IPS-18c (cell line): ENCODE results near the gene ESAM.
"Not testable (repeated sequence)": the region's sequence is repeated elsewhere in the genome, so short reads cannot be mapped to it uniquely, and the experiment has no call there.

ENCODE experiments used
- H3K4me3 ChIP-seq: 2 replicates; pipeline ENCODE4 v1.7.0; 2013; ENCODE audit warnings: low read depth, mild to moderate bottlenecking, low read length, moderate library complexity; ENCODE audit not compliant: insufficient read depth
- H3K9me3 ChIP-seq: one replicate; pipeline ENCODE4 v1.6.1; 2013; ENCODE audit warnings: mild to moderate bottlenecking, low read length, moderate library complexity; ENCODE audit not compliant: control insufficient read depth, insufficient read depth

The ESAM gene

GRCh38 chr11:124783002-124783401 is 20.9 kb upstream of the ESAM start:
- no peaks in the 10 kb centered on the region for H3K9me3 ChIP-seq
- no peak overlapping the region for H3K4me3 ChIP-seq

- Histone ChIP-seq H3K4me3 (no peak overlapping the region), H3K9me3 (no peaks in the 10 kb centered on the region)
These were observed 17.5 kb upstream of the ESAM start for GRCh38 chr11:124779568-124779967.

- H3K4me3 ChIP-seq: no peak overlapping the region
- no peaks in the 10 kb centered on the region for H3K9me3 ChIP-seq
These were observed 16.2 kb upstream of the ESAM start for GRCh38 chr11:124778281-124778680.

- H3K4me3 ChIP-seq: no peak overlapping the region
- H3K9me3 ChIP-seq: no peaks in the 10 kb centered on the region
These were observed 15.0 kb upstream of the ESAM start for GRCh38 chr11:124776865-124777645.

GRCh38 chr11:124770959-124771358 is 8.9 kb upstream of the ESAM start:
- not testable (repeated sequence) for H3K9me3 ChIP-seq, H3K4me3 ChIP-seq

- H3K9me3 ChIP-seq: no peaks in the 10 kb centered on the region
- H3K4me3 ChIP-seq: no peak overlapping the region
These were observed 8.0 kb upstream of the ESAM start for GRCh38 chr11:124769806-124770774.

- Histone ChIP-seq H3K9me3 (no peaks in the 10 kb centered on the region), H3K4me3 (no peak overlapping the region)
These were observed 6.8 kb upstream of the ESAM start for GRCh38 chr11:124768914-124769313.

- H3K4me3 ChIP-seq: no peak overlapping the region
- H3K9me3 ChIP-seq: no peaks in the 10 kb centered on the region
These were observed 4.1 kb upstream of the ESAM start for GRCh38 chr11:124766156-124766555.

GRCh38 chr11:124763156-124763947 is 1.3 kb upstream of the ESAM start:
- H3K4me3 ChIP-seq: peak overlapping the region; percentile 65

GRCh38 chr11:124762624-124763155 is 600 bp upstream of the ESAM start:
- Histone ChIP-seq H3K4me3 (peak overlapping the region; percentile 65), H3K9me3 (no peaks in the 10 kb centered on the region)

More at GRCh38 chr11:124763156-124763947, 1.3 kb upstream of the ESAM start:
- H3K9me3 ChIP-seq: no peaks in the 10 kb centered on the region

- H3K4me3 ChIP-seq: peak overlapping the region; percentile 65
- H3K9me3 ChIP-seq: no peaks in the 10 kb centered on the region
These were observed 587 bp downstream of the ESAM start for GRCh38 chr11:124761301-124762104.

GRCh38 chr11:124760806-124761205 is 1.3 kb downstream of the ESAM start:
- Histone ChIP-seq H3K4me3 (no peak overlapping the region), H3K9me3 (no peaks in the 10 kb centered on the region)

GRCh38 chr11:124760205-124760652 is 1.9 kb downstream of the ESAM start:
- H3K4me3 ChIP-seq: peak overlapping the region; percentile 31
- no peaks in the 10 kb centered on the region for H3K9me3 ChIP-seq

GRCh38 chr11:124759266-124760204 is 2.6 kb downstream of the ESAM start:
- peak overlapping the region; percentile 49 for H3K4me3 ChIP-seq
- H3K9me3 ChIP-seq: no peaks in the 10 kb centered on the region
